ENCODE results near the gene GRIA1. TPM values are rescaled to one million over a fixed set of nuclear protein-coding genes. Genes with fewer than 3 reads are reported as not detected.

GRIA1 gene
- total and polyA plus RNA-seq, 8 donors = 2.9 to 20.2 (median 11.2) TPM

- Histone ChIP-seq H3K27ac (no peak overlapping the region), H3K4me1 (no peaks in the 10 kb centered on the region), H3K27me3 (no peaks in the 10 kb centered on the region), H3K9me3 (no peaks in the 10 kb centered on the region), H3K36me3 (no peaks in the 10 kb centered on the region), H3K4me3 (no peak overlapping the region)
- DNase-seq (no peak), ATAC-seq (no peak)
- TF ChIP-seq CTCF (IDR thresholded peaks at IDR 0.05) = no peak
- intact Hi-C loops (cut with DNase I) = no loop called here
Observed at GRCh38 chr5:153605386-153605785, 114.9 kb downstream of the GRIA1 start.

- H3K27ac ChIP-seq = no peak overlapping the region
- no peak overlapping the region for H3K4me3 ChIP-seq
- DNase-seq (no peak), ATAC-seq (no peak)
- intact Hi-C loops (cut with DNase I) = no loop called here
- no peaks in the 10 kb centered on the region for H3K4me1 ChIP-seq
- no peaks in the 10 kb centered on the region for H3K36me3 ChIP-seq
- H3K27me3 ChIP-seq = no peaks in the 10 kb centered on the region
- H3K9me3 ChIP-seq = no peaks in the 10 kb centered on the region
- TF ChIP-seq CTCF (IDR thresholded peaks at IDR 0.05) = no peak
Observed at GRCh38 chr5:153610009-153610408, 119.5 kb downstream of the GRIA1 start.

DNA sequence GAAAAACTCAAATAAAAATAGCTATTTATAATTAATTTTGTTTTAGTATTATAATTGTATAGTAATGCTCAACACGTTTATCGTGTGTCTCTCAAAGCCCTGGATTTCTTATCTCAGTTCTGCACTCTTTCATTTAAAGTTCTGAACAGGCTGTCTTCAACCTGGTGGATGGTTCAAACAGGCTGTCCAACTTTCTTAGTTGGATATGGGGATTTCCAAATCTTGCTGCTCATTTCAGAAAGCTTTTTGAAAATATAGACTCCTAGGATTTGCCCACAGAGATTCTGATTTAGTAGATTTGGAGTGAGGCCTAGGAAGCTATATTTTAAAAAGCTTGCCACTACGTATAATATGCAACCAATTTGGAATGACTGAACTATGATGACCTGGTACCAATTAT is 120.3 kb downstream of the GRIA1 start:
- ATAC-seq (no peak), DNase-seq (no peak)
- H3K27ac ChIP-seq = no peak overlapping the region
- TF ChIP-seq CTCF (IDR thresholded peaks at IDR 0.05) = no peak
- H3K4me1 ChIP-seq = no peaks in the 10 kb centered on the region
- intact Hi-C loops (cut with DNase I) = no loop called here
- no peaks in the 10 kb centered on the region for H3K27me3 ChIP-seq
- H3K4me3 ChIP-seq = no peak overlapping the region
- H3K9me3 ChIP-seq = no peaks in the 10 kb centered on the region
- H3K36me3 ChIP-seq = no peaks in the 10 kb centered on the region

- no peak overlapping the region for H3K4me3 ChIP-seq
- H3K4me1 ChIP-seq = no peaks in the 10 kb centered on the region
- no peak for DNase-seq
- no peaks in the 10 kb centered on the region for H3K9me3 ChIP-seq
- H3K36me3 ChIP-seq = no peaks in the 10 kb centered on the region
- intact Hi-C loops (cut with DNase I) = no loop called here
- no peaks in the 10 kb centered on the region for H3K27me3 ChIP-seq
- no peak for TF ChIP-seq CTCF (IDR thresholded peaks at IDR 0.05)
- no peak for ATAC-seq
- no peak overlapping the region for H3K27ac ChIP-seq
Observed at GRCh38 chr5:153613144-153613543, 122.7 kb downstream of the GRIA1 start.

- H3K27ac ChIP-seq = no peak overlapping the region
- H3K4me1 ChIP-seq = no peaks in the 10 kb centered on the region
- no peak for ATAC-seq
- intact Hi-C loops (cut with DNase I) = no loop called here
- H3K9me3 ChIP-seq = no peaks in the 10 kb centered on the region
- no peak for TF ChIP-seq CTCF (IDR thresholded peaks at IDR 0.05)
- no peaks in the 10 kb centered on the region for H3K36me3 ChIP-seq
- DNase-seq = no peak
- no peak overlapping the region for H3K4me3 ChIP-seq
- H3K27me3 ChIP-seq = no peaks in the 10 kb centered on the region
Observed at GRCh38 chr5:153613672-153614071, 123.2 kb downstream of the GRIA1 start.
